Neural crest cell (in vitro differentiated cells): ENCODE measurements around the gene BOD1. TPM values are rescaled to one million over a fixed set of nuclear protein-coding genes. Genes with fewer than 3 reads are reported as not detected.

Experiments
- DNase-seq: peaks from one replicate; pipeline ENCODE4 v3.0.0; 2021; ENCODE audit warnings: low read depth, mixed read lengths, low spot score
- H3K27ac Mint-ChIP-seq: one replicate; pipeline ENCODE4 v1.8.0; 2021; ENCODE audit warnings: mild to moderate bottlenecking, mixed read lengths; ENCODE audit not compliant: unreplicated experiment
- H3K27me3 Mint-ChIP-seq: 2 replicates; pipeline ENCODE4 v1.8.0; 2021; ENCODE audit warnings: low read depth, mild to moderate bottlenecking, mixed read lengths
- H3K36me3 Mint-ChIP-seq: 2 replicates; pipeline ENCODE4 v1.8.0; 2021; ENCODE audit warnings: low read depth, mild to moderate bottlenecking, mixed read lengths
- H3K4me1 Mint-ChIP-seq: 2 replicates; pipeline ENCODE4 v1.8.0; 2021; ENCODE audit warnings: mixed read lengths
- H3K4me3 Mint-ChIP-seq: one replicate; pipeline ENCODE4 v1.8.0; 2021; ENCODE audit warnings: mild to moderate bottlenecking, mixed read lengths
- H3K9me3 Mint-ChIP-seq: 2 replicates; pipeline ENCODE4 v1.8.0; 2021; ENCODE audit warnings: mixed read lengths
- total RNA-seq: library from RNA; stranded (reverse); gene quantifications from 2 replicates; pipeline ENCODE4 v1.2.1, GENCODE V29; 2021
- TF ChIP-seq, protein P1 (sequence below): fragments of 200-600 bp; sonication (generic); conservative IDR thresholded peaks from 2 replicates; pipeline ENCODE4 v1.5.0; 2021; ENCODE audit warnings: antibody characterized with exemption, mild to moderate bottlenecking

The BOD1 gene
- total RNA-seq, 1 donor from 2014 or later: 126 TPM

GRCh38 chr5:173660481-173661280 is 44.2 kb upstream of the BOD1 start:
- no peak for DNase-seq
- TF ChIP-seq, protein P1, sequence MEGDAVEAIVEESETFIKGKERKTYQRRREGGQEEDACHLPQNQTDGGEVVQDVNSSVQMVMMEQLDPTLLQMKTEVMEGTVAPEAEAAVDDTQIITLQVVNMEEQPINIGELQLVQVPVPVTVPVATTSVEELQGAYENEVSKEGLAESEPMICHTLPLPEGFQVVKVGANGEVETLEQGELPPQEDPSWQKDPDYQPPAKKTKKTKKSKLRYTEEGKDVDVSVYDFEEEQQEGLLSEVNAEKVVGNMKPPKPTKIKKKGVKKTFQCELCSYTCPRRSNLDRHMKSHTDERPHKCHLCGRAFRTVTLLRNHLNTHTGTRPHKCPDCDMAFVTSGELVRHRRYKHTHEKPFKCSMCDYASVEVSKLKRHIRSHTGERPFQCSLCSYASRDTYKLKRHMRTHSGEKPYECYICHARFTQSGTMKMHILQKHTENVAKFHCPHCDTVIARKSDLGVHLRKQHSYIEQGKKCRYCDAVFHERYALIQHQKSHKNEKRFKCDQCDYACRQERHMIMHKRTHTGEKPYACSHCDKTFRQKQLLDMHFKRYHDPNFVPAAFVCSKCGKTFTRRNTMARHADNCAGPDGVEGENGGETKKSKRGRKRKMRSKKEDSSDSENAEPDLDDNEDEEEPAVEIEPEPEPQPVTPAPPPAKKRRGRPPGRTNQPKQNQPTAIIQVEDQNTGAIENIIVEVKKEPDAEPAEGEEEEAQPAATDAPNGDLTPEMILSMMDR: no peak
- Mint-ChIP-seq H3K27me3 (no peaks in the 10 kb centered on the region), H3K36me3 (no peaks in the 10 kb centered on the region), H3K27ac (peak overlapping the region; percentile 5), H3K4me1 (peaks cover 34% of the 10 kb centered on the region), H3K9me3 (peaks cover 2% of the 10 kb centered on the region), H3K4me3 (no peak overlapping the region)

- peaks cover 37% of the 10 kb centered on the region for H3K4me1 Mint-ChIP-seq
- no peaks in the 10 kb centered on the region for H3K36me3 Mint-ChIP-seq
- no peak overlapping the region for H3K27ac Mint-ChIP-seq
- no peak overlapping the region for H3K4me3 Mint-ChIP-seq
- H3K9me3 Mint-ChIP-seq: no peaks in the 10 kb centered on the region
- TF ChIP-seq, protein P1: no peak
- DNase-seq: no peak
- no peaks in the 10 kb centered on the region for H3K27me3 Mint-ChIP-seq
Observed at GRCh38 chr5:173659423-173659822, 43.0 kb upstream of the BOD1 start.

DNA sequence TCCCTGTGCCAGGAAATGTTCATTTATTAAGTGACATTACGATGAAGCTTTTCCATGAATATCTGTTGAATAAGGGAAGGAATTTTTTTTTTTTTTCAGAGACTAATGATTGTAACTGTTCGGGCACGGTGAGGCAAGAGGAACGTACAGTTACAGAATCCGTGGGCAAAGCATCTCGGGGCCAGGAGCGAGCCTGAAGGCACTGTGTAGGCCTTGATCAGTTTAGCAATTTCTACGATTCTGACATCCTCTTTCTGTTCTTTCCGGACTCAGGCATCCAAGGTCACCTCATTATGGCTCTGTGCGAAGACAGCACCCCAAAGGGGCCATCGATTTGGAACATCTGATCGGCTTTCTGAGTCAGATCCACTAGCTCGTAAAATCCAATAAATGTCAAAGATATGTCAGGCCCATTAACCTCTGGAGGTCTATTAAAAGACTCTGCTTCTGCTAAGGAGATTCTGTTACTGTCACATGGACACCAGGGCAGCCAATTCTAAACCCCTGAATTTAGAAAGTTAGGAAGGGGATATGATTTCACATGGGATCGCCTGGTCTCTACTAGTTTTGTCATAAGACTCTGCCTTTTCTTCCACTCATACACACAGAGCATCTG is 41.4 kb upstream of the BOD1 start:
- Mint-ChIP-seq H3K27me3 (no peaks in the 10 kb centered on the region), H3K4me1 (peaks cover 28% of the 10 kb centered on the region), H3K27ac (no peak overlapping the region), H3K36me3 (no peaks in the 10 kb centered on the region), H3K9me3 (no peaks in the 10 kb centered on the region), H3K4me3 (no peak overlapping the region)
- DNase-seq: no peak
- TF ChIP-seq, protein P1: no peak

DNA sequence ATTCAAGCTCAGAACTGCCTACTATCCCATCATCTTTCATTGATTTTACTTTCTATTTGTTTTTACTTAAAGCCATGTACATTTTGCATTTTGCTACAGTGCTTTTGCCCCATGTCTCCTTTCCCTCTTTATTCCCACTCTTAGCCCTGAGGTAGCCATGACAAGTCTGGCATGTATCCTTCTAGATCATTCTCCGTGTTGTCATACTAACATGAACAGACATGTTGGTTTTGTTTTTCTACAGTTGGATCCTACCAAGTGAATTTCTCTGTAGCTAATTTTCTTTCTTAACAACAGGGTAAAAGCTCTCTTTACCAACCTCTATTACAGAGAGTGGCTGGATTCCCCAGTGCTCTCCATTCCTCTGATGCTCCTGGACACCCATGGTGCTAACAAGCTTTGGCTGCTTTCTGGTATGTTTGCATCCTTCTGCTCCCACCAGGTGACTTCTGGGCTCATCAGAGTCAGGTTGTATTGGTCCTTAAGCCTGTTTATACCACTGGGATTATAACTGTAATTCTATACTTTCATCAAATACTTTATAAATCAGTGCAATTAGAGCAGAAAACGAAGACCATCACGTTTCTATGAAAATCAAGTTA is 38.8 kb upstream of the BOD1 start:
- H3K4me3 Mint-ChIP-seq: no peak overlapping the region
- DNase-seq: no peak
- TF ChIP-seq, protein P1: no peak
- no peak overlapping the region for H3K27ac Mint-ChIP-seq
- peaks cover 13% of the 10 kb centered on the region for H3K9me3 Mint-ChIP-seq
- peaks cover 2% of the 10 kb centered on the region for H3K36me3 Mint-ChIP-seq
- H3K4me1 Mint-ChIP-seq: peaks cover 20% of the 10 kb centered on the region
- no peaks in the 10 kb centered on the region for H3K27me3 Mint-ChIP-seq

- TF ChIP-seq, protein P1: no peak
- peaks cover 2% of the 10 kb centered on the region for H3K36me3 Mint-ChIP-seq
- H3K27me3 Mint-ChIP-seq: no peaks in the 10 kb centered on the region
- H3K27ac Mint-ChIP-seq: no peak overlapping the region
- H3K4me1 Mint-ChIP-seq: peaks cover 14% of the 10 kb centered on the region
- H3K9me3 Mint-ChIP-seq: peaks cover 16% of the 10 kb centered on the region
- H3K4me3 Mint-ChIP-seq: no peak overlapping the region
- DNase-seq: no peak
Observed at GRCh38 chr5:173653822-173654523, 37.5 kb upstream of the BOD1 start.
